Activated CD8-positive, alpha-beta memory T cell treated with anti-CD3 and anti-CD28 coated beads, Interleukin-2, amount 50 U/mL, for 4 hours (primary cell): ENCODE measurements around the gene PAX5.

Experiments
- DNase-seq: peaks from one replicate; pipeline ENCODE4 v3.0.0-alpha.2; 2020

Gene PAX5

GRCh38 chr9:36985769-36986467 is 48.1 kb downstream of the PAX5 start:
- DNase-seq, result no peak

DNA sequence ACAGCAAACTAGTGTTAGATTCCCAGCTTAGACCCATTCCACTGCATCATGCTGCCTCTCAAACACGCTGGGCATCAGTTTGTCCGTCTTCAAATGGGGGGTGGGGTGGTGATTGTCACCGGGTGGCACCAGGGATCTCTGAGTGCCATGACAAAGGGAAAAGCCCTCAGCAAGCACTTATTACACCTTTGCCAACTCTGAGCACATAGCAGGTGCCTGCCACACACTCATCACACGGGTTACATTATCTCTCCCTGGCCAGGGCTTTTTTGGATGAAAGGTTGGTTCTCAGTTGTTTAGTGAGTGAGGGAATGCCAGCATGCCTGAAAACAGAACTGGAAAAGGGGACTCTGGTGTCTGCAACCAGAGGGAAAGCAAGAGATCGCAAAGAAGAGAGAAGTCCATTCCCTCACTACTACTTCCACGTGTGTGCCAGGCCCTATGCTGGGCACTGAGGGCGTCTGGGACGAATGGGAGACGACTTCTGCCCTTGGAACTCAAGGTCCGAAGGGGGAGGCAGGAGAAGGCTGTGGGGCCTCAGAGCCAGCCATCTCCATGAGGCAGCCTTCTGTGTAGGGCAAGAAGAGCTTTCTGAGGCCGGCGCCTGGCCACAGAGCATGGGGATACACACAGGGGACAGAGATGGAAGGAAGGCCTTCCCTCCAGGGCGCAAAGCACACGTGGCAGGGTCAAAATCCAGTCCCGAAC is 48.9 kb downstream of the PAX5 start:
- no peak for DNase-seq

GRCh38 chr9:36980148-36980974 is 53.7 kb downstream of the PAX5 start:
- no peak for DNase-seq

DNA sequence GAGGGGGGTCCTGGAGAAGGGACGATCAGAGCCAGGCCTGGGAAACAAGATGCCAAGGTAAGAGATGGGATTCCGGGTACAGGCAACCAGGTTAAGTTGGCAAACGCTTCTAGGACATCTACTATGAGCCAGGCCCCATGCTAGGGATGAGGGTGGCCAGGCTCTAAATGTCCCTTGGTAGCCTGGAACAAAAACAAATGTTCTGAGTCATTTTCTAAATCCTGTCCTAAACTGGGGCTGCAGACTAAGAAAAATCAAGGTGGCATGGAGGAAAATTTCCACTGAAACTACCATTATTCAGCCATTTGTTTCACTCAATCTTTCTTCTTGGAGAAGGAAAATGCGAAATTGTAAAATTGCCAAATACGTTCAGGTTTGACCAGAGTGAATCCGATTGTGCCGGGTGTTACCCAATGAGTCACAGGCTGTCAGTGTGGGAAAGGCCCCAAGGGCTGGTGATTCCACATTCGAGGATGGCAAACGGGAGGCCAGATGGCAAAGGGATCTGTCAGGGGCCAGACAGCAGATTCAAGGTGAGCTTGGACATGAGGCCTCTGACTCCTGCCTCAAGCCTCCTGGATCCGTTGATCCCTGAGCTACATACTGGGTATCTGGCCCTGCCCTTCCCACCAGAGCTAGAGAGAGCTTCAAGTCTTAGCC is 57.6 kb downstream of the PAX5 start:
- no peak for DNase-seq

DNA sequence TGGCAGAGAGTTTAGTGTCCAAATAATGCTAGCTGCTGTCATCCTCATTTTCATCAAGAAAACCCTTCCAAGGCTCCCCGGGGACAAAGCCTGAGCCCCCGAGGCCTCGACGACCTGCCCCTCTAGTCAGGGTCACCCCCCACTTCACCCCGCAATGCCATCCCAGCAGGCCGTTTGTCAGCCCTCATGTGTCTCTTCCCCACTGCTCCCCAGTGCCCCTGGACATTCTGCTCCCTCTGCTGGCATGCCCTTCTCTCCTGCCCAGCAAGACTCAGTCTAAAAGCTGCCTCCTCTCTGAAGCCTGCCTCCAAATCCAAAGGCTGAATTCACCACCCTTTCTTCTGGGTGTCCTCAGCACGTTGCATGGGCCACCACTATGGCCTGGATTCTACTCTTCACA is 59.3 kb downstream of the PAX5 start:
- DNase-seq, result no peak

- DNase-seq, result no peak
Observed at GRCh38 chr9:36971935-36972488, 62.1 kb downstream of the PAX5 start.

- no peak for DNase-seq
Observed at GRCh38 chr9:36970007-36970888, 63.8 kb downstream of the PAX5 start.

GRCh38 chr9:36969216-36969771 is 64.8 kb downstream of the PAX5 start:
- DNase-seq, result no peak

GRCh38 chr9:36968574-36969215 is 65.4 kb downstream of the PAX5 start:
- no peak for DNase-seq

- no peak for DNase-seq
Observed at GRCh38 chr9:36967997-36968396, 66.1 kb downstream of the PAX5 start.

DNA sequence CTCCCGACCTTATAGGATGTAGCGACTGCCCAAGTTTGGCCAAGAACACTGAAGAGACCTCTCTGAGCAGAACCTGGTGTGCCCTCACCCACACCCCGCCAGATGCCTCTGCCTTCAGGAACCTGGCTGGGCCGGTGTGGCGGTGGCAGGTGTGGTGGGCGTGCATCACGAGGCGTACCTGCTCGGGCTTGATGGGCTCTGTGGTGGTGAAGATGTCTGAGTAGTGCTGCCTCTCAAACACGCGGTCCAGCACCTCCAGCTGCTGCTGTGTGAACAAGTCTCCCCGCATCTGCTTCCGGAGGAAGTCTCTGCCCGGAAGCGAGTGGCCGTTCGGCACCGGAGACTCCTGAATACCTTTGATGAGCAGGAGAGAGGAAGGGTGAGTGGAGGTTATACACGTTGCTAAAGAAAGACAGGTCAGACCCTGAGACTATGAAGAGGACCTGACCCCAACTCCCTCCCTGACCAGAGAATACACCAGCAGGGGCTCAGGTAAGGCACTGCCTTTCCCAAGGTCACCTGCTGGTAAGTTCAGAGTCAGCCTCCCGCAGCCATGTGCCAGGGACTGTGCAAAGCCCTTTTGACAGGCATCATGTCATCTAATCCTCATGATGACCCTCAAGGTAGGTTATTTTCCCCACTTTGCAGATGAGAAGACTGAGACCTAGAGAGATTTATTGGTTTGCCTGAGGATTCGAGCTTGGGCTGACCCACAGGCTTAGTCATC is 67.5 kb downstream of the PAX5 start:
- DNase-seq, result no peak

DNA sequence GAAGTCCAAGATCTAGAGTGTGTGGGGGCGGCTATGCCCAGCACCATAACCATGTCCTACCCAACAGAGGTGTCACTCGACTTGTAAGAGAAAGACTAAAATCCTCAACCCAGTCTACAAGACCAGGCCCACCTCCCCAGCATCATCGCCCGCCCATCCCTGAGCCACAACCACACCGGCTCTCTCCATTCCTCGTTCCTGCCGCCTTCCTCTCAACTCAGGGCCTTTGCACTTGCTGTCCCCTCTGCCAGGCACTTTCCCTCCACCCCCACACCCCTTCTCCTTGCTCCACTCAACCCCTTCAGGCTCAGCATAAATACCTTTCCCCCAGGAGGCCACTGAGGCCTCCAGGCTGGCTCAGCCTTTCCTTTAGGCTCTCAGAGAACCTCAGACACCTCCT is 69.3 kb downstream of the PAX5 start:
- no peak for DNase-seq

- DNase-seq, result no peak
Observed at GRCh38 chr9:36963346-36963745, 70.7 kb downstream of the PAX5 start.

- no peak for DNase-seq
Observed at GRCh38 chr9:36962691-36963090, 71.4 kb downstream of the PAX5 start.

GRCh38 chr9:36961561-36962325 is 72.3 kb downstream of the PAX5 start:
- no peak for DNase-seq

DNA sequence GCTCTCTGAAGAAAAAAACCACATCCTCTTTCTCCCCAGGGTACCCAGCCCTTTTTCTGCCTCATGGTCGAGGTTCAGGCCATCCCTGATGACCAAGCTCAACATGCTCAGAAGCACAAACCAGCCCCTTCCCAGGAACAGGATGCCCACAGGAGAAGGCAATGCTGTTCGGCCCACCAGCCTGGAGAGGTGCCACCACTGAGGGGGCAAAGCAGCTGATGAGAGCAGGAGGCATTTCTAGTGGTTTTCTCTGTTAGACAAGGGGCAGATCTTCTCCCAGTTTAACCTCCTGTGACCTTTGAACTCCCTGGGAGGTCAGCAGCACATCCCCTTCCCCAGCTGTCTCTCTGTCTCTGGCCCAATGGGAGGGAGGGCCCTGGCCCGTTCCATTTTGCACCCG is 73.0 kb downstream of the PAX5 start:
- no peak for DNase-seq

GRCh38 chr9:36960575-36960955 is 73.5 kb downstream of the PAX5 start:
- no peak for DNase-seq

GRCh38 chr9:36959681-36960574 is 74.1 kb downstream of the PAX5 start:
- no peak for DNase-seq
